Tongue (tissue), 2 donors: ENCODE data around the gene TBCEL. TPM values are rescaled to one million over a fixed set of nuclear protein-coding genes. Genes with fewer than 3 reads are reported as not detected.
"Not testable (repeated sequence)": the region's sequence is repeated elsewhere in the genome, so short reads cannot be mapped to it uniquely, and the experiment has no call there.

Source experiments
- DNase-seq: peaks from one replicate; pipeline ENCODE4 v3.0.0-alpha.2; 2015
- total RNA-seq: library from RNA; depleted of rRNA; stranded (reverse); fragments of >200 nt; gene quantifications from one replicate; pipeline ENCODE4 v1.2.3, GENCODE V29; 2014

TBCEL gene
- total RNA-seq, 1 donor from 2014 or later, result 42.8 TPM

GRCh38 chr11:121106812-121107211 lies 82.9 kb downstream of the TBCEL start:
- no peak for DNase-seq

- no peak for DNase-seq
Measured at GRCh38 chr11:121108413-121108812, 84.5 kb downstream of the TBCEL start.

DNA sequence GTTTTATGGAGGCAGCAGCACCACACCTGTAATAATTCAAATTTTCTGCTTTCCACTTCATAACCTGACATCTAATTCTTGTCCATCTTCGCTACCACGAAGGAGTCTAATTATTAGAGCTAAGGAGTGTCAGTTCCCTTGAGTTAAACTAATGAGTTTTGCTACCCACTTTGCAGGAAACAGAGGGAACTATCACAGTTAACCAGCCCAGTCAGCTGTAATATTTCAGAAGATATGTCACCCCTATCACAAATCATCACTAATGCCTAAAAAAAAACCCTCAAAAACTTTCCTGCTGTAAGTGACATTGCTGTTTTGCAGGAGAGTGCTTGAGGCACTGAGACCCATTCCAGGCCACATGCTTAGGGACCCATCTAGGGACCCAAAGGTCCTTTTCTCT lies 85.6 kb downstream of the TBCEL start:
- no peak for DNase-seq

DNA sequence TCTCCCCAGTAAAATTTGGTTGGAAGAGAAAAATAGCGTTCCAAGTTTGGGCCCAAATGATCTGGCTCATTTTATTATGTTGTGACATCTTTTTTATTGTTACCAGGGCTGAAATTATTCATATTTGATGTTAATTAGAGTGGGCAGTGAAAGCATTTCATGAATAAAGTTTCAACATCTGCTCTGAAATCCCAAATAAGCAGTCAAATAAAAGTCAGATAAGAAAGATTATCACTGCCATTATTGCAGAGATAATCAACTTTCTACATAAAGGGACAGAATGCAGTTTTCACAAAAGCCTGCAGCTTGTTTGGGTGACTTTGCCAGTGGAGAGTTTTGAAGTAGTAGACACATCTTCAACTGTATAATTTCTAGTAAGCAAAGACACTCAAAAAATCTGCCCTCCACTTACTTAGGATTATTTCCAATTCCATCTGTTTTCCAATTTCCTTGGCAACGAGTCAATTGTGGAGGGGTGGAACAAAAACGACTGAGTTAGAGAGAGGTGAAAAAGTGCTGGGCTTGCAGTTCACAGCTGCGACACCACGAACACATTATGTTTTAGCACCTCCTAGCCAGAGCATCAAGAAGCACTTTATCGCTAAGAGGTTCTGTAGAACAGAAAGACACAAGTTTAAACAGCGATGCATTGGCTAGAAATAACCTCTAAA lies 86.1 kb downstream of the TBCEL start:
- peak; percentile 67 for DNase-seq

DNA sequence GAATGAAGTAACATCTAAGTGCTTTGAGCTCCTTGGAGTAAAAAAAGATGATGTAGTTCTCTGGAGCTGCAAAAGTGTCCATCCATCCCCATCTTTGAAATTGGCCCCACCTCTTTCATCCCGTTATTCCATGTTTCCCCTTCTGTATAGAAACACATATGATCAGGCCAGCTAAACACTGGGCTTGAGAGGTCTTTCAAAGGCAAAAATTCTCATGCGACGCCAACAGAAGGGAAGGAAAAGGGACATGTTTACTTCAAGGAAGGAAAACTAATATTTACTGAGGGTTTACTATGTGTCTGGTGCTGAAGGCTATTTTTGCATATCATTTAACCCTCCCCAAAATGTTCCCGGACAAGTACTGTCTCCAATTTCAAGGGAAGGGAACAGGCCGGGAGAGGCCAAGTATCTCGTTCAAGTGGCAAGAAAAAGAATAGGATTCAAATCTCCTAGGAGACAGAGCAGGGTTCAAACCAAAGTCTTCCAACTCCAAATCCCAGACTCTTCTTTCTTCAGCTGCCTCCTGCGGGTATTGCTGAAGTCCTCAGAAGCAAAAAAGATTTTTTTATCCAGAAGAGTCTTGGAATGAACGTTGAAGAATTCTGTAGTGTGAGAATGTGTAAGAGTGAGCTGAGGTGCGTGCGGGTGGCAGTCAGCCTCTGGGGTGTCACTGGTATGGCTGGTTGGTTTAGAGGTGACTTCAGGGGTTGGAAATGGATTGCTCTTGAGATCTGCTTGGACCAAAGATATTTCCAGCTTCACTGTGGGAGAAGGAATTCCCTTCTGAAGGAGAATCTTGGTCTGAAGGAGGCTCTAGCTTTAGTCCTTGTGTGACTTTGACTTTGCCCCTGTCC lies 87.2 kb downstream of the TBCEL start:
- peak; percentile 45 for DNase-seq

GRCh38 chr11:121112498-121113455 lies 88.9 kb downstream of the TBCEL start:
- peak; percentile 83 for DNase-seq

DNA sequence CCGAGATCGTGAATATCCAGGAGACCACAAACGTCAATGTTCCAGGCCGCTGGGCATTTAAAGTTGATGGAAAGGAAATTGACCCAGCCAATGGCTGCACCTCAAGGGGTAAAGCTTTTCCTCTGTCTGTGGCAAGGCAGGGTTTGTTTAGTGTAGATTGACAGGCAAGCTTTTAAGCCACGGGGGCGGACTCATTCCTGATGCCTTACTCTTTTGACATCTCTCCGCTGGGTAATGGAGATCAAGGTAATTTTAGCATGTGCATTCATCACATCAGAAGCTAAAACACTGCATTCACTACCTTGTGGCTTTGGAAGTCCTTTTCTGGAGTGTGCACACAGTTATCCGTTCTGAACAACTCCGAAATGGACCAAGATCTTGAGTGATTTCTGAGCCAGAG lies 89.7 kb downstream of the TBCEL start:
- DNase-seq, result no peak

DNA sequence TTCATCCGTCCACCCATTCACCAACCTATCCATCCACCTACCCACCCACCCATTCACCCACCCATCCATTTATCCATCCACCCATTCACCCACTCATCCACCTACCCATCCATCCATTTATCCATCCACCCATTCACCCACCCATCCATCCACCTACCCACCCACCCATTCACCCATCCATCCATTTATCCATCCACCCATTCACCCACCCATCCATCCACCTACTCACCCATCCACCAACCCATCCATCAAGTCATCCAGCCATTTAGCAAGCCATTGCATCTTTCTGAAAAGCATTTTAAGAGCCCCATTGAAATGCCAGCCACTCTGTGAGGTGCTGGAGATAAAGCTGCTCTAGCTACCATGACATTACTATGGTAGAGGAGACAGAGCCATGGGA lies 91.1 kb downstream of the TBCEL start:
- DNase-seq, result not testable (repeated sequence)

- DNase-seq, result no peak
Measured at GRCh38 chr11:121117788-121118187, 93.9 kb downstream of the TBCEL start.

- no peak for DNase-seq
Measured at GRCh38 chr11:121119440-121119839, 95.5 kb downstream of the TBCEL start.

DNA sequence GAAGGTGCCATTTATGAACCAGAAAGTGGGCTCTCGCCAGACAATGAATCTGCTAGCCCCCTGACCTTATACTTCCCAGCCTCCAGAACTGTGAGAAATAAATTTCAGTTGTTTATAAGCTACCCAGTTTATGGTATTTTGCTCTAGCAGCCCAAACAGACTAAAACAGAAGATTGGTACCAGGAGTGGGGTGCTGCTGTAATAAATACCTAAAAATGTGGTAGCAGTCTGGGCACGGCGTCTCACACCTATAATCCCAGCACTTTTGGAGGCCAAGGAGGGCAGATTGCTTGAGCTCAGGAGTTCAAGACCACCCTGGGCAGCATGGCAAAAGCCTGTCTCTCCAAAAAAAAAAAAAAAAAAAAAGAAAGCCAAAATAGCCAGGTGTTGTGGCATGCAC lies 98.4 kb downstream of the TBCEL start:
- DNase-seq, result no peak

DNA sequence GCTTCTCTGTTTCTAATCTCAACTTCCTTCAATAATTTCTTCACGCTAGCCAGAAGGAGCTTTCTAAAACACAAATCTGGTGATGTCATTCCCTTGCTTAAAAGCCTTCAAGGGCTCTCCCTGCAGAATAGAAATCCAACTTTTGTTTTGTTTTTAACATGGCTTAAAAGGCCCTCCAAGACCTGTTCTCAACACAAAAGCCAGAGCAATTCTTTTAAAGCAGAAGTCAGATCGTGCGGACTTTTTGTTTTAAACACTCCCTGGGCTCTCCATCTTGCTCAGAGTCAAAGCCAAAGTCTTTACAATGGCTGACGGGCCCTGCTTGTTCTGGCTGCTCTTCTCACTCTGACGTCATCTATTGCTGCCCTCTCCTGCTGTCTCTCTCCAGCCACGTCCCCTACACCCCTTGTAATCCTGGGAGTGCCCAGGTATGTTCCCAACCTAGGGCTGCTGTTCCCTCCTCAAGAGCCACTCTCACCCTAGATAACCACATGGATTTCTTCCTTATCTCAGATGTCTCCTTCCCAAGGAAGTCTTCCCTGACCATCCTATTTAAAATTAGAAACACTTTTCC lies 99.7 kb downstream of the TBCEL start:
- peak; percentile 67 for DNase-seq

GRCh38 chr11:121127809-121128208 lies 103.9 kb downstream of the TBCEL start:
- no peak for DNase-seq

- DNase-seq, result no peak
Measured at GRCh38 chr11:121129362-121130340, 105.7 kb downstream of the TBCEL start.

DNA sequence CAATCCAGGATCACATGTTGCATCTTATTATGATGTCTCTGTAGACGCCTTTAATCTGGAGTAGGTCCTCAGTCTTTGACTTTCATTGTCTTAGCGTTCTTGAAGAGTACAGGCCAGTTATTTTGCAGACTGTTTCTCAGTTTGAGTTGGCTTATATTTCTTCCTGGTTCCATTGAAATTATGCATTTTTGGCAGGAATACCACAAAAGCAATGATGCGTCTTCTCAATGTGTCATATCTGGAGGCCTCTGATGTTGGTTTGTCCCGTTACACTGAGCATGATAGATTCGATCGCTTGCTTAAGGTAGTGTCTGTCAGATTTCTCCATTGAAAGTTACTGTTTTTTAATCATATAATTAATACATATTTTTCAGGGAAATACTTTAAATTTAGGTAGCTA lies 107.8 kb downstream of the TBCEL start:
- DNase-seq, result no peak

DNA sequence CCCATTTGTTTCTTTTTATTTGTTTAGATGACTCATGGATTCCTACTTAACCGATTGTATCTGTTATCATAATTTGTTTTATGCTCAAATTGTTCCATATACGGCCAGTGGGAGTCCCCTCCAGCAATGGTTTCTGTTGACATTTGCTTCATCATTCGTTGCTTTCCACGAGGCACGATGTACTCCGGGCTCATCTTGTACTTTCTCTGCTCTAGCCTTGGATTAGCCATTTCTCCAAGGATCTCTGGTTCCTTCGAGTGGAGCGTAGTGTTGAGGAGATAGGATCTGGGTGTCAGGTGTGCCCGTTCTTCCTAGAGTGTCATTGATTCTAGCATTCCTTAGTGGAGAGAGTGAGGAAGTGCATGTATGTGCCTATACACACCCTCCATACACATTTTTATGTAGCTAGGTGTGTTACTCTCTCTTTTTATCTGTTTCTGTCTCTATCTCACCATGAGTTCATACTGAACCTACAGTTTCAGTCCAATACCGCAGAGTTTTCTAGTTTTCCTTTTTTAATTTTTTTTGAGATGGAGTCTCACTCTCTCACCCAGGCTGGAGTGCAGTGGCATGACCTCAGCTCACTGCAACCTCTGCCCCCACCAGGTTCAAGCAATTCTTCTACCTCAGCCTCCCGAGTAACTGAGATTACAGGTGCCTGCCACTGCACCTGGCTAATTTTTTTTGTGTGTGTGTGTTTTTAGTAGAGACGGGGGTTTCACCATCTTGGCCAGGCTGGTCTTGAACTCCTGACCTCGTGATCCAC lies 108.5 kb downstream of the TBCEL start:
- DNase-seq, result no peak

DNA sequence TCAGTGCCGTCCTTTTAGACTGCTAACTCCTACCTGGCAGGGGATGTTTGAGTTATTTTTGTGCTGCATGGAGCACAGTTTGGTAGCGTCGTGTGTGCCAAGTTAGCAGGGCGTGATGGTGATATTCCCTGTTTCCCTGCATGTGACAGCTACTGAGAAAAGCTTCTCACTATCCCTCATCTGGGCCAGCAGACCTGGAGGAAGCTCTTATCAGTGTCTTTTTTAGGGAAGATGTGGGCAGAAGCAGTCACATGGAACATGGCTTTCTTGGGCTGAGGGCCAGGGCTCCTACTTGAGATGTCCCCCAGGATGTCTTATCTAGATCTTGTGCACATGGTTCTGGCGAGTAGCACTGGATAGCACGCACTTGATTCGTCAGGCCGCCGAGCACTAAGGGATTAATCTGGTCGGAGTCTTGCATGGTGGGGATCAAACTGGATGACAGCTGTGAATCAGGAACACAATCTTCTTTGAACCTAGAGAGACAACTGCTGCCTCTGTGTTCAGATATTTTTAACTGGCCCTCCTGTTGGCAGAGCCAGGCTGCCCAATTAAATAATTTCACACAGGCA lies 110.9 kb downstream of the TBCEL start:
- DNase-seq, result peak; percentile 68

DNA sequence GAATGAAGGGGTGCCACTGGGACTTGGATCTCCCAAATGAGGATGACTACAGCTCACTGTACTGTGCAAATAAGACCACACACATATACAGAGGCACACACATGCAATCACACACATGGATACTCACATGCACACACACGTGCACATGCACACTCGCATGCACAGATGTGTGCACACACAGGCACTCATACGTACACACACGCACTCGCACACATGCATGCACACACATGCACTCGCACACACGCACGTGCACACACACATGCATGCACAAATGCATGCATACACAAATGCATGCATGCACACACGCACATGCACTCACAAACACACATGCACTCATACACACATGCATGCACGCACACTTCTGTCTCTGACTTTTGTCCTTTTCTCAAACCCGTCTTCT lies 113.1 kb downstream of the TBCEL start:
- DNase-seq, result no peak

- DNase-seq, result no peak
Measured at GRCh38 chr11:121138259-121138658, 114.4 kb downstream of the TBCEL start.

GRCh38 chr11:121140369-121140768 lies 116.5 kb downstream of the TBCEL start:
- DNase-seq, result no peak
